Mononuclear cell (primary cell): Measurements from ENCODE around the gene NR2C2. TPM values are rescaled to one million over a fixed set of nuclear protein-coding genes. Genes with fewer than 3 reads are reported as not detected.

Experiments
- total RNA-seq: library from RNA; depleted of rRNA; stranded (reverse); fragments of >200 nt; gene quantifications from one replicate; pipeline ENCODE4 v1.2.3, GENCODE V29; 2012

The NR2C2 gene
- total RNA-seq, 1 donor, result 24.9 TPM

Other genes with a start within 250 kb of the NR2C2 start
- 0.10 TPM for gene FGD5, start 128.6 kb upstream of the NR2C2 start, total RNA-seq
- 14.2 TPM for gene MRPS25, start 117.7 kb downstream of the NR2C2 start, total RNA-seq
- 46.6 TPM for gene RBSN, start 151.6 kb downstream of the NR2C2 start, total RNA-seq